Epidermal melanocyte (primary cell): ENCODE measurements around the gene CLCN2.

ENCODE experiments used
- DNase-seq: peaks from one replicate; pipeline ENCODE4 v3.0.0; 2011; ENCODE audit warnings: low spot score; ENCODE audit not compliant: insufficient read length

The CLCN2 gene

GRCh38 chr3:184360070-184360928 is 1.1 kb downstream of the CLCN2 start:
- no peak for DNase-seq

- DNase-seq = no peak
Observed at GRCh38 chr3:184359610-184360009, 1.8 kb downstream of the CLCN2 start.

- DNase-seq = no peak
Observed at GRCh38 chr3:184358921-184359350, 2.5 kb downstream of the CLCN2 start.

- DNase-seq = no peak
Observed at GRCh38 chr3:184358124-184358767, 3.2 kb downstream of the CLCN2 start.

GRCh38 chr3:184357248-184358123 is 3.9 kb downstream of the CLCN2 start:
- DNase-seq = no peak

- DNase-seq = no peak
Observed at GRCh38 chr3:184355261-184356040, 6.0 kb downstream of the CLCN2 start.

- no peak for DNase-seq
Observed at GRCh38 chr3:184354754-184355153, 6.7 kb downstream of the CLCN2 start.

- DNase-seq = no peak
Observed at GRCh38 chr3:184354121-184354728, 7.2 kb downstream of the CLCN2 start.

GRCh38 chr3:184353546-184353941 is 7.9 kb downstream of the CLCN2 start:
- no peak for DNase-seq

- no peak for DNase-seq
Observed at GRCh38 chr3:184352897-184353545, 8.4 kb downstream of the CLCN2 start.

GRCh38 chr3:184352149-184352785 is 9.1 kb downstream of the CLCN2 start:
- DNase-seq = no peak

- DNase-seq = no peak
Observed at GRCh38 chr3:184351511-184352148, 9.8 kb downstream of the CLCN2 start.

GRCh38 chr3:184350618-184351017 is 10.8 kb downstream of the CLCN2 start:
- DNase-seq = no peak

- DNase-seq = no peak
Observed at GRCh38 chr3:184349563-184350470, 11.6 kb downstream of the CLCN2 start.

- DNase-seq = no peak
Observed at GRCh38 chr3:184348057-184348382, 13.4 kb downstream of the CLCN2 start.

- DNase-seq = no peak
Observed at GRCh38 chr3:184347321-184348056, 13.9 kb downstream of the CLCN2 start.

GRCh38 chr3:184346480-184347190 is 14.8 kb downstream of the CLCN2 start:
- DNase-seq = no peak
